Activated CD4-positive, alpha-beta T cell treated with anti-CD3 and anti-CD28 coated beads for 36 hours (primary cell): ENCODE data around the gene RNF169. TPM values are rescaled to one million over a fixed set of nuclear protein-coding genes. Genes with fewer than 3 reads are reported as not detected.
A peak's percentile ranks its signal among the peaks of the same experiment; 100 is the strongest.

Experiments
- ATAC-seq: fragments of 200-7000 bp; cut with Tn5 transposase; one replicate; pipeline ENCODE4 v1.10.0; 2021; ENCODE audit warnings: mild to moderate bottlenecking, moderate library complexity
- CTCF ChIA-PET: fragments of 350-600 bp; sonication (Branson Sonifier 250); formaldehyde crosslinking; loops from one replicate; lab custom pipeline; 2021; ENCODE audit warnings: antibody characterized with exemption; lab: Charles Lee
- POLR2A ChIA-PET: fragments of 350-600 bp; sonication (Branson Sonifier 250); formaldehyde crosslinking; loops from one replicate; lab custom pipeline; 2021; ENCODE audit warnings: antibody characterized with exemption, inconsistent platforms; lab: Charles Lee
- DNase-seq: peaks from one replicate; pipeline ENCODE4 v3.0.0-alpha.2; 2020
- H3K27ac Mint-ChIP-seq: one replicate; pipeline ENCODE4 v1.8.0; 2021; ENCODE audit warnings: mixed read lengths
- H3K27me3 Mint-ChIP-seq: one replicate; pipeline ENCODE4 v1.8.0; 2021; ENCODE audit warnings: mixed read lengths
- H3K36me3 Mint-ChIP-seq: one replicate; pipeline ENCODE4 v1.8.0; 2021; ENCODE audit warnings: low read depth, mixed read lengths
- H3K4me1 Mint-ChIP-seq: one replicate; pipeline ENCODE4 v1.8.0; 2021; ENCODE audit warnings: mixed read lengths
- H3K4me3 Mint-ChIP-seq: one replicate; pipeline ENCODE4 v1.8.0; 2021; ENCODE audit warnings: mild to moderate bottlenecking, moderate library complexity, mixed read lengths
- H3K9me3 Mint-ChIP-seq: one replicate; pipeline ENCODE4 v1.8.0; 2021; ENCODE audit warnings: low read depth, mixed read lengths
- intact Hi-C, 2 experiments: fragments of 100-400 bp; cut with DNase I in 1 of 2; cut with micrococcal nuclease in 1 of 2; formaldehyde crosslinking; loops; one replicate each; pipeline versions ENCODE4 v1.14.2 to v1.15.1; 2022 to 2024; cut with DNase I, micrococcal nuclease
- total RNA-seq, 2 experiments: library from RNA; stranded (reverse); gene quantifications; one replicate each; pipeline ENCODE4 v1.2.3, GENCODE V29; 2021

The RNF169 gene
- total RNA-seq, 2 experiments from 2014 or later, result 15.3 to 16.0 TPM

GRCh38 chr11:74846770-74847169, 98.1 kb downstream of the RNF169 start:
- CTCF ChIA-PET, result interaction anchor here (0.6 kb wide), 1 partner anchor 341 kb away, joined by 3 read pairs; no protein-coding TSS in a partner anchor
- Mint-ChIP-seq H3K4me1 (peaks cover 7% of the 10 kb centered on the region), H3K4me3 (no peak overlapping the region), H3K9me3 (no peaks in the 10 kb centered on the region), H3K36me3 (peaks cover 11% of the 10 kb centered on the region), H3K27me3 (no peaks in the 10 kb centered on the region), H3K27ac (no peak overlapping the region)
- POLR2A ChIA-PET, result no interaction called here
- ATAC-seq (no peak), DNase-seq (no peak)
- intact Hi-C loops, result no loop called here

- Mint-ChIP-seq H3K27me3 (no peaks in the 10 kb centered on the region), H3K4me3 (no peak overlapping the region), H3K9me3 (no peaks in the 10 kb centered on the region), H3K36me3 (peaks cover 17% of the 10 kb centered on the region), H3K27ac (no peak overlapping the region), H3K4me1 (peaks cover 7% of the 10 kb centered on the region)
- DNase-seq (no peak), ATAC-seq (no peak)
- POLR2A ChIA-PET, result no interaction called here
- CTCF ChIA-PET, result interaction anchor here (0.6 kb wide), 1 partner anchor 340 kb away, joined by 3 read pairs; no protein-coding TSS in a partner anchor
- intact Hi-C loops, result no loop called here
These were observed 98.7 kb downstream of the RNF169 start for GRCh38 chr11:74847395-74847794.

DNA sequence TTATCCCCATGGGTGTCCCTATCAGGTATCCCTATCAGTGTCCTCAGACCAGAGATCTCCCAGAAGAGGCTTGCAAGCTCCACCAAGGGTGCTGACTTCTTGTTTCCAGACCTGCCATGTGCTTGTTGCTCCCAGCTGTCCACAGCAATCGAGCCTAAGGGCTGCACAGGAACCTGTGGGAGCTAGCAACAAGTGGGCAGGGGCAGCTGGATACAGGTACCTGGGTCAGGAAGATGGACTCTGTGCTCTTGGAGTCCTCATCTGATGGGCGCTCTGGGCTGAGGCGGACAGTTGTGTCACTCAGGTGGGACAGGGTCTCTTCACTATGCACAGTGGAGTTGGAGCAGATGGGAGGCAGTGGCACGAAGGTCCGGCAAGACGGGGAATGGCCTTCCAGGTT, 99.2 kb downstream of the RNF169 start:
- Mint-ChIP-seq H3K4me1 (peaks cover 7% of the 10 kb centered on the region), H3K36me3 (peaks cover 22% of the 10 kb centered on the region), H3K4me3 (no peak overlapping the region), H3K27ac (no peak overlapping the region), H3K27me3 (no peaks in the 10 kb centered on the region), H3K9me3 (no peaks in the 10 kb centered on the region)
- POLR2A ChIA-PET, result no interaction called here
- intact Hi-C loops, result no loop called here
- CTCF ChIA-PET, result interaction anchor here (0.6 kb wide), 2 partner anchors 82 to 145 kb away, joined by 3 read pairs; no protein-coding TSS in a partner anchor
- ATAC-seq, result no peak
- no peak for DNase-seq

DNA sequence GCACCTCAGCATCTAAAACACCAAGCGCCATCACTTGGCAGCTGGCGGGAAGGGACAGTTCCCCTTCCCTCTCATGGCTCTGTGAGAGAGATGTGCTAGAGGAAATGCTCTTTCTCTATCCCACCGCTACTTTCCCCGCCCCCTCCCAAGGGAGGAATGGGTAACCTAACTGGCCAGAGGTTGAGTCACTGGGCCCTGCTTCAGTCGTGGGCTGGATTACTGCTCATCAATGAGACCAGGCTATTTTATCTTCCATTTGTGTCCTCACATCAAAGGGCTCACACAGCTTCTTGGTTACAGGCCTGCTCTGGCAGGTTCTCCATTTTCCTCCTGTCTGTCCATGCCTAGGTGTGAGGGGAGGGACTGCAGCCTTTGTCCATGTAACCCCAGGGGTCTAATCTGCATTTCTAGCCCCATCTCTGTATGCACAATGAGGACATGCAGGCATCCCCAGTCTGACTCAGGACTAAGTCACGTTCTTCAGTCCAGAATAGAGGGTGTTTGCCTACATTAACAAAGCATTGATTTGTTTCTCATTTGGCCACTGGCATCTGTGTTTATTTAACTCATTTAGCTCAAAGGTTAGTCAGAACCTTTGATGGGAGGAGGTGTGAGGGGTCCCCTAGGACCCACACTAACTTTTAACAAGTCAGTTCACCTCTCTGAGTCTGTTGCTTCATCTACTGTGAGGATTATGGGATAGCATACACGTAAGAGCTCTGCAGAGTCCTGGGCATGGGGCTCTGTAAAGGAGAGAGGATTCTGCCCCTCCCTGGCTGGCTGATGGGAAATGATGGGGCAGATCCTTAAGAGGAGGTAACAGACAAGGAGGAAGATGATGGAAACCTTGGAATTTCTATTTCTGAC, 101.1 kb downstream of the RNF169 start:
- Mint-ChIP-seq H3K4me1 (peaks cover 7% of the 10 kb centered on the region), H3K4me3 (no peak overlapping the region), H3K27me3 (no peaks in the 10 kb centered on the region), H3K27ac (no peak overlapping the region), H3K9me3 (no peaks in the 10 kb centered on the region), H3K36me3 (peaks cover 25% of the 10 kb centered on the region)
- ChIA-PET POLR2A (no interaction called here), CTCF (interaction anchor here (0.6 kb wide), 1 partner anchor 72 kb away, joined by 3 read pairs; no protein-coding TSS in a partner anchor)
- intact Hi-C loops, result no loop called here
- no peak for DNase-seq
- ATAC-seq, result no peak

- Mint-ChIP-seq H3K36me3 (peaks cover 29% of the 10 kb centered on the region), H3K4me1 (no peaks in the 10 kb centered on the region), H3K4me3 (no peak overlapping the region), H3K27me3 (no peaks in the 10 kb centered on the region), H3K9me3 (no peaks in the 10 kb centered on the region), H3K27ac (no peak overlapping the region)
- POLR2A ChIA-PET, result no interaction called here
- intact Hi-C loops, result no loop called here
- ATAC-seq (no peak), DNase-seq (no peak)
- CTCF ChIA-PET, result no interaction called here
These were observed 104.6 kb downstream of the RNF169 start for GRCh38 chr11:74853223-74853622.

DNA sequence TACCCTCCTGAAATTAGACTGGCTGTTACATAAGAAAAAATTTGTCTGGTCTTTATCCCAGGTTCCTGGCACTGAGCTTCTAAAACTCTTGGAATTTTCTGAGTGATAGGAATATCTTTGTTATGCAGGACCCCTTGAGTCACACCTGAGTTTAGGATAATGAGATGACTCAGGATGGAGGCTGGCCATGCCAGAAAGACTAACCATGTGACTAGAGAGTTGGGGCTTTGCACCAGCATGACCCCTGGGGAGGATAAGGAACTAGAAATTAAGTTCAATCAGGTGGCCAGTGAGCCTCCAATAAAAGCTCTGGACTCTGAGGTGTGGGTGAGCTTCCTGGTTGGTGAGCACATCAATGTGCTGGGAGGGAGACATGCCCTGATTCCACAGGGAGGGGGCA, 112.1 kb downstream of the RNF169 start:
- ATAC-seq, result no peak
- H3K27ac Mint-ChIP-seq, result no peak overlapping the region
- no peak overlapping the region for H3K4me3 Mint-ChIP-seq
- intact Hi-C loops, result no loop called here
- H3K36me3 Mint-ChIP-seq, result peaks cover 75% of the 10 kb centered on the region
- no peak for DNase-seq
- ChIA-PET CTCF (no interaction called here), POLR2A (interaction anchor here (0.6 to 1.0 kb wide), 2 partner anchors 16 to 78 kb away, joined by 4 to 8 read pairs; no protein-coding TSS in a partner anchor)
- peaks cover 14% of the 10 kb centered on the region for H3K9me3 Mint-ChIP-seq
- H3K4me1 Mint-ChIP-seq, result no peaks in the 10 kb centered on the region
- H3K27me3 Mint-ChIP-seq, result no peaks in the 10 kb centered on the region

DNA sequence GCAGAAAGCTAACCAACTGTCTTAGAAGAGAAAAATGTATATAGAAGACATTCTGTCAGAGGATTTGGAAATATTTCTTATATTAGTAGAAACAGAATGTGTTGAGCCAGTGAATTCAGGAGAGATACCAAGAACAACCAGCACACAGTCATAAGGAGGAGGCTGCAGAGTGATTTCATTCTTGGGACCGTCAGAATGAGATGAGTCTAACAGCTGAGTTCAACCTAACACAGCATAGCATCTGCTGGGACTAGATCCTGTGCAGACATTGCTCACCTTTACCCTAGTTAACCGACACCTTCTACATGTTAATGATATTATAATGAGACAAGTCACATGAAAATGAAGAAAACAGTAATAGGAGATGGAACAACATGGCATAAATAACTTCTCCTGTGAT, 114.8 kb downstream of the RNF169 start:
- Mint-ChIP-seq H3K4me3 (no peak overlapping the region), H3K27me3 (no peaks in the 10 kb centered on the region), H3K4me1 (no peaks in the 10 kb centered on the region), H3K36me3 (peaks cover 94% of the 10 kb centered on the region), H3K9me3 (peaks cover 36% of the 10 kb centered on the region), H3K27ac (no peak overlapping the region)
- ChIA-PET CTCF (interaction anchor here (1.2 kb wide), 1 partner anchor 161 kb away, joined by 5 read pairs; no protein-coding TSS in a partner anchor), POLR2A (no interaction called here)
- intact Hi-C loops, result no loop called here
- DNase-seq (no peak), ATAC-seq (no peak)

GRCh38 chr11:74866557-74866956, 117.9 kb downstream of the RNF169 start:
- POLR2A ChIA-PET, result no interaction called here
- no peak overlapping the region for H3K4me3 Mint-ChIP-seq
- CTCF ChIA-PET, result interaction anchor here (1.1 kb wide), 1 partner anchor 29 kb away, joined by 3 read pairs; no protein-coding TSS in a partner anchor
- intact Hi-C loops, result no loop called here
- ATAC-seq, result no peak
- H3K27ac Mint-ChIP-seq, result no peak overlapping the region
- no peaks in the 10 kb centered on the region for H3K27me3 Mint-ChIP-seq
- peaks cover 54% of the 10 kb centered on the region for H3K9me3 Mint-ChIP-seq
- H3K36me3 Mint-ChIP-seq, result peaks cover 94% of the 10 kb centered on the region
- no peak for DNase-seq
- no peaks in the 10 kb centered on the region for H3K4me1 Mint-ChIP-seq

DNA sequence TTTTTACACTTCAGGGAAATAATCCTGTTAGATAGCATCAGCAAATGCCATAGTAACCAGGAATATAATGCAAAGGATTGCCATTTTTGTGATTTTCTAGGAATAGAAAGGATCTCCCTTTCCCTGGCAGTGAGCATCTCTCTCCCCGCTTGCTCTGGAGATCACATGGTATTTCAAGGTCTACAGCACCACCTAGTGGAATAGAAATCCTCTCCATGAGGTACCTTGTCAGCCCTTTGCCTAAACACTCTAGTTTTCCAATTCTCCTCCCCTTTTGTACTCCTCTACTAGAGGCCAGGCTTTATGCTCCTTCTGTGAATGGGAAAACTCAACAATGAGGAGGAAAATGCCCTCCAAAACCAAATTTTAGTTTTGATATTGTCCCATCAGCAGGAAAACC, 121.8 kb downstream of the RNF169 start:
- POLR2A ChIA-PET, result no interaction called here
- ATAC-seq, result peak; percentile 44
- Mint-ChIP-seq H3K36me3 (peaks cover 90% of the 10 kb centered on the region), H3K4me3 (no peak overlapping the region), H3K4me1 (no peaks in the 10 kb centered on the region), H3K27ac (no peak overlapping the region), H3K27me3 (no peaks in the 10 kb centered on the region), H3K9me3 (peaks cover 59% of the 10 kb centered on the region)
- intact Hi-C loops, result loop anchor here (1.0 to 5.0 kb wide), 2 partner anchors 168 to 418 kb away; no protein-coding TSS in a partner anchor
- DNase-seq, result no peak
- CTCF ChIA-PET, result interaction anchor here (1.4 kb wide), 1 partner anchor 615 kb away, joined by 3 read pairs; no protein-coding TSS in a partner anchor

DNA sequence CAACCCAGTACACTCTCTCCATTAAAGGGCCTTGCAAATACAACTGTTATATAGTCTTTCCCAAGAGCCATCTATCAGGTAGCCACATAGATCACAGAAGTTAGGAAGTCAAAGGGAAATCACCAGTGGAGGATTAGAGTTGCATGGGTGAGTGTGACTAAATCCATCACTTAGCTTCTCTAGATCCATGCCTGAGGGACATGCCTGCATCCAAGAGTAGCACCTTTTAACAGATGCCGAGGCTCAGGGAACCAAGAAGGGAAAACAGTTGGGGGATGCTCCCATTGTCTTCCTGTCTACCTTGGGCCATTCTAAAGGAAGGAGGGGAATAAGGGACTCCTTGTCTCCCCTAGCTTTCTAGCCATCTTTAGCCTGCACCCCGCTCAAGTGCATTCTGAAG, 122.4 kb downstream of the RNF169 start:
- POLR2A ChIA-PET, result no interaction called here
- no peak for DNase-seq
- CTCF ChIA-PET, result interaction anchor here (0.7 to 1.4 kb wide), 3 partner anchors 169 to 615 kb away, joined by 3 to 4 read pairs (median 3); no protein-coding TSS in a partner anchor
- no peak for ATAC-seq
- peaks cover 90% of the 10 kb centered on the region for H3K36me3 Mint-ChIP-seq
- H3K27me3 Mint-ChIP-seq, result no peaks in the 10 kb centered on the region
- no peaks in the 10 kb centered on the region for H3K4me1 Mint-ChIP-seq
- no peak overlapping the region for H3K4me3 Mint-ChIP-seq
- H3K27ac Mint-ChIP-seq, result no peak overlapping the region
- intact Hi-C loops, result loop anchor here in 1 of 2 experiments (5.0 kb wide), 1 partner anchor 419 kb away; no protein-coding TSS in a partner anchor
- peaks cover 56% of the 10 kb centered on the region for H3K9me3 Mint-ChIP-seq

- Mint-ChIP-seq H3K27me3 (no peaks in the 10 kb centered on the region), H3K4me3 (no peak overlapping the region), H3K36me3 (peaks cover 48% of the 10 kb centered on the region), H3K9me3 (peaks cover 6% of the 10 kb centered on the region), H3K27ac (no peak overlapping the region), H3K4me1 (no peaks in the 10 kb centered on the region)
- ATAC-seq (no peak), DNase-seq (peak; percentile 49)
- ChIA-PET CTCF (no interaction called here), POLR2A (no interaction called here)
- intact Hi-C loops, result no loop called here
These were observed 128.5 kb downstream of the RNF169 start for GRCh38 chr11:74877132-74877531.
